Cardiac fibroblast (primary cell): ENCODE data around the gene CDIPT.
A peak's percentile ranks its signal among the peaks of the same experiment; 100 is the strongest.
"Not testable (repeated sequence)": the region's sequence is repeated elsewhere in the genome, so short reads cannot be mapped to it uniquely, and the experiment has no call there.

Experiments used
- DNase-seq, 2 donors: peaks; one replicate each; pipeline versions ENCODE4 v3.0.0 to v3.0.0-alpha.2; 2010; ENCODE audit warnings: low read depth in 2 of 2
- H3K4me3 ChIP-seq, 2 donors: replicated peaks in 1 of 2; 1 replicate in 1 of 2; 2 replicates in 1 of 2; pipeline ENCODE4 v1.5.1; 2011; ENCODE audit warnings: low read depth in 2 of 2, low read length in 2 of 2, mild to moderate bottlenecking in 2 of 2, moderate library complexity in 1 of 2
- CTCF ChIP-seq: IDR thresholded peaks from one replicate; pipeline ENCODE4 v1.5.1; 2011; ENCODE audit warnings: low read depth, mild to moderate bottlenecking, low read length, inconsistent platforms

The CDIPT gene

GRCh38 chr16:29871822-29872546 lies 9.0 kb upstream of the CDIPT start:
- no peak for DNase-seq
- no peak for TF ChIP-seq CTCF
- H3K4me3 ChIP-seq, result no peak overlapping the region

DNA sequence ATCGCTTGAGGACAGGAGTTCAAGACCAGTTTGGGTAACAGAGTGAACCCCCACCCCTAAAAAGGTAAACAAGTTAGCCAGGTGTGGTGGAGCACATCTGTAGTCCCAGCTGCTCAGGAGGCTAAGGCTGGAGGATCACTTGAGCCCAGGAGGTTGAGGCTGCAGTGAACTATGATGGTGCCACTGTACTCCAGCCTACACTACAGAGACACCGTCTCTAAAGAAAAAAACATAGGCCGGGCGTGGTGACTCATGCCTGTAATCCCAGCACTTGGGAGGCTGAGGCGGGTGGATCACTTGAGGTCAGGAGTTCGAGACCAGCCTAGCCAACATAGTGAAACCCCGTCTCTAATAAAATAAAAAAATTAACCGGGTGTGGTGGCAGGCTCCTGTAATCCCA lies 6.0 kb upstream of the CDIPT start:
- DNase-seq, H3K4me3 ChIP-seq: not testable (repeated sequence)

GRCh38 chr16:29868396-29869009 lies 5.5 kb upstream of the CDIPT start:
- no peak overlapping the region for H3K4me3 ChIP-seq
- no peak for TF ChIP-seq CTCF
- no peak for DNase-seq

- DNase-seq, result no peak
- TF ChIP-seq CTCF, result no peak
- H3K4me3 ChIP-seq, result no peak overlapping the region
Measured at GRCh38 chr16:29864205-29864604, 1.2 kb upstream of the CDIPT start.

DNA sequence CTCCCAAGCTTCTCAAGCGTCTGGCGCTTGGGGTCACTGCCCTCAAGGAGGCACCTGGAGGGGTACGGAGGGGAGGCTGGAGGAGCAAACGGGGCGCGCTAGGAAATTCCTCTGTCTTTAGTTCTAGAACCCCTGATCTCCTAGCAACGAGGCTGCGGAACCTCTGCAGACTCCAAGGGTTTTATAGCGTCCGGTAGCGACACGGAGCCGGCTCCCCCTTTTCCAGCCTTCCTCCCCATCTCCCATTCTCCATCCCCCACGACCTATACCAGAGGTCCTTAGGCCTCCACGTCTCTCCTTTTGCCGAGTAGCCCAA lies 601 bp upstream of the CDIPT start:
- no peak for DNase-seq
- H3K4me3 ChIP-seq, result peak overlapping the region in 1 of 2 donors; percentile 87
- no peak for TF ChIP-seq CTCF

DNA sequence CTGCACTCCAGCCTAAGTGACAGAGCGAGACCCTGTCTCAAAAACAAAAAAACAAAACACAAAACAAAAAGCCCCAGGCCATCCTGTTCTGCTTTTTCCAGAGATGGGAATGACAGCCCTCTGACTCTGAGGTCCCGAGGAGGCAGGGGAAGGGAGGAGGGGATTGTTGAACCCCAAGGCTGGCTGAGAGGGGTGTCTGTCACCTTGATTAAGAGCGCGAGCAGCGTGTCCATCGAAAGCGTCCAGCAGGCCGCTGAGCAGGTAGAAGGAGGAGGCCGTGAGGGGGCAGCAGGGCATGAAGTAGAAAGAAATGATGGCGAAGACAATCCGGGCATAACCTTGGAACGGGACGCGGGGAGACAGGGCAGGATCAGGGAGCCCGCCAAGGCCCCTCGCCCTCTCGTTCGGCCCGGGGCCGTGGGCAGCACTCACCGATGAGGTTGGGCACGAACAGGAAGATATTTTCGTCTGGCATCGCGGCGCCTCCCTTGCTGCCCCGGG lies 593 bp downstream of the CDIPT start:
- H3K4me3 ChIP-seq, result peak overlapping the region; percentile 87 to 90
- DNase-seq, result peak in 1 of 2 donors; percentile 37
- peak; percentile 24 for TF ChIP-seq CTCF

- H3K4me3 ChIP-seq, result no peak overlapping the region
- DNase-seq, result no peak
- no peak for TF ChIP-seq CTCF
Measured at GRCh38 chr16:29860218-29860617, 2.8 kb downstream of the CDIPT start.
